GM10248 (cell line): ENCODE measurements around the gene TRIP11.

Experiments used
- CTCF ChIA-PET: fragments of 300-600 bp; sonication (Branson Sonifier 250); formaldehyde crosslinking; extraction: SDS; loops from one replicate; lab custom pipeline; 2021; ENCODE audit warnings: antibody characterized with exemption; lab: Yijun Ruan, JAX
- POLR2A ChIA-PET: fragments of 350-650 bp; sonication (Branson Sonifier 250); formaldehyde crosslinking; extraction: SDS; loops from one replicate; lab custom pipeline; 2020; ENCODE audit warnings: antibody characterized with exemption; lab: Yijun Ruan, JAX
- DNase-seq: peaks from one replicate; pipeline ENCODE4 v3.0.0; 2012; ENCODE audit errors: extremely low spot score
- CTCF ChIP-seq: IDR thresholded peaks from 2 replicates; pipeline ENCODE4 v1.5.1; 2012; ENCODE audit warnings: mild to moderate bottlenecking, low read depth; ENCODE audit errors: extremely low read depth, missing control alignments, control extremely low read depth

TRIP11 gene

DNA sequence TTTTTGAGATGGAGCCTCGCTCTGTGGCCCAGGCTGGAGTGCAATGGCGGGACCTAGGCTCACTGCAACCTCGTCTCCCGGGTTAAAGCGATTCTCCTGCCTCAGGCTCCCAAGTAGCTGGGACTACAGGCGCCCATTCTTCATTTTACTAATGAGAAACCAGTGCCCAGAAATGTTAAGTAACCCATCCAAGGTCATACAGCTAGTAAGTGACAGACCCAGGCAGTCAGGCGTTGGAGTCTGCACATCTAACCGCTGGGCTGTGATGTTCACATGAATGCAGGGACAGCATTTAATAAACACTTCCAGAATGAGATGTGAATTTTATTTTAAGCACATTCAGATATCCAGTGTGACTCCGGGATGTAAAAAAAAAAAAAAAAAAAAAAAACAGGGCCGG is 1.3 kb upstream of the TRIP11 start:
- ChIA-PET CTCF (interaction anchor here (1.8 to 2.3 kb wide), 3 partner anchors 44 to 81 kb away, joined by 4 to 14 read pairs (median 10); partner anchors contain the start of genes ATXN3 and CPSF2), POLR2A (interaction anchor here (1.4 kb wide), 1 partner anchor 65 kb away, joined by 5 read pairs; the partner anchor contains the start of gene ATXN3)
- no peak for DNase-seq
- TF ChIP-seq CTCF, result no peak

DNA sequence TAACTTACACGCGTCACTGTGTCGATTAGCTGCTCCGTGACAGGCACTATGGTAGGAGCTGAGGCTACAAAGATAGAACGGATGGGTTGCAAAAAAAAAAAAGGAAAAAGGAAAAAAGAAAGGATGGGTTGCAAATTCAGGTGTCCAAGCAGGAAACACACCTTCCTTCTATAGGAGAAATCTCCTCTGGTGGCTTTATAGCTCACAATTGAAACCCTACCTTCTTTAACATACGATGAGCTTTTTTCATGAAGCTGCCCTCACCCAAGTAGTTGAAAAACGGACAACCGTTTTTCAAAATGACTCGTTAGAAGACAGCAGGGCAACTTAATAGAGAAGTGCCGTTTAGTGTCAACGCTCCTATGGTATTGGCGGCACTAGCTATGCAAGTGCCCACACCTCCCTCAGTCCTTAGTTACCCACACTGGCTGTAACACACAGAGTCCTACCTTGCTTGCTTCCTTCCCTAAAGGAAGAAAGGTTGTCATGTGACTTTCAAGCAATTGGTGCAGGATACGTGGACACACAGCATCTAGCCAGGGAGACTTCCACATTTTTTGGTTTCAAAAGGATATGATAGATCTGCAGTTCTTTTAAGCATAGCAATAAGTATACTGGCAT is 682 bp upstream of the TRIP11 start:
- POLR2A ChIA-PET, result interaction anchor here (1.4 kb wide), 1 partner anchor 66 kb away, joined by 5 read pairs; the partner anchor contains the start of gene ATXN3
- peak; percentile 32 for DNase-seq
- CTCF ChIA-PET, result interaction anchor here (1.8 to 2.3 kb wide), 3 partner anchors 44 to 82 kb away, joined by 4 to 14 read pairs (median 10); partner anchors contain the start of genes ATXN3 and CPSF2
- TF ChIP-seq CTCF, result no peak

DNA sequence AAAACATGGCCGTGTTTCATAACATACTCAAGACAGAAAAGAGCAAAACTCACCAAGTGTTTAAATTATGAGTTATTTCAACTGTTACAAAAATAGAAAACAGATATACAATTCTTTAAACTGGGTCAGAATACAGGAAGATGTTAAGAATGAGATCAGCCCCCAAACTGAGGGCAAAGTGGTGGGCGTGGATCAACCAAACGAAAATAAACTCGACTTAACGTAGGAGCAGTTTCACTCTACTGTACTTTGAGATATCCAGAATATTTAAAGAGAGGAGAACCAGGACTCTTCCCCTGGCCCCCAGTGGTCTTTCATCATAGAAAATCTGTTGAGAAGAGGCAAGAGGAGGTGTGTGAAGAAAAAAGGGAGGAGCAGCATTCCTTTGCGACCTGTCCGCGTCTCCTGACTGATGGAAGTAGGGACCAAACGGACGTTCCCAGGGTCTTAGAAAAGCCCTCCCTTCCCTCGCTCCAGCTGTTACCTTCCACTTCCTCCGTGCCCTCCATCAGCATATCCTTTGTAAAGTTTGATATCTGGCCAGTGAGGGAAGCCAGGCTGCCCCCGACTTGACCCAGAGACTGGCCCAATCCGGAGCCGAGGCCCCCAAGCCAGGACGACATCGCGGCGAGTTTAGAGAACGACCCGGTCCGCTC is 668 bp downstream of the TRIP11 start:
- CTCF ChIA-PET, result interaction anchor here (1.8 to 2.3 kb wide), 3 partner anchors 42 to 83 kb away, joined by 4 to 14 read pairs (median 10); partner anchors contain the start of genes ATXN3 and CPSF2
- TF ChIP-seq CTCF, result no peak
- POLR2A ChIA-PET, result no interaction called here
- DNase-seq, result peak; percentile 40

GRCh38 chr14:92037989-92038388 is 1.9 kb downstream of the TRIP11 start:
- no peak for DNase-seq
- no peak for TF ChIP-seq CTCF
- ChIA-PET CTCF (no interaction called here), POLR2A (no interaction called here)

DNA sequence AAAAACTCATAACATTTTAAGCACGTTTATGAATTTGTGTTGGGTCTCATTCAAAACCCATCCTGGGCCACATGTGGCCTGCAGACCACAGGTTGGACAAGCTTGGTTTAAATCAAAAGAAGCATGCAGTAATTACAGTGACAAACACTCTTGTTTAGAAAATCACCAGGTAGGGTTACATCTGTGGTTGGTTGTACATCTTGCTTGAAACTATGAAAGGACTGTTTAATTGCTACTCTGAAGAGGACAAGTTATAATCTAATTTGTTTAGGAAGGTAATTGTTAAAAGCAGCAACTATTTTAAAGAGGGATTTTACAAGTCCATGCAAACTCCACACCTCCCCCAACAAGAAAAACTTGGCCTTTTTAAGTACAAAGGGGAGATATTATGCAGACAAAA is 4.0 kb downstream of the TRIP11 start:
- POLR2A ChIA-PET, result no interaction called here

More for the DNA sequence above, 4.0 kb downstream of the TRIP11 start:
- no peak for TF ChIP-seq CTCF
- CTCF ChIA-PET, result interaction anchor here (1.0 kb wide), 1 partner anchor 14 kb away, joined by 3 read pairs; no protein-coding TSS in a partner anchor
- DNase-seq, result no peak
